ENCODE results near the gene CITED4. TPM values are rescaled to one million over a fixed set of nuclear protein-coding genes. Genes with fewer than 3 reads are reported as not detected.

Gene CITED4
- total and polyA plus RNA-seq, 9 of the 15 experiments (the other 6 are each of a cell fraction or from before 2014, with no cell fraction given), result 0.11 to 1.2 (median 0.17) TPM; not detected in 2

DNA sequence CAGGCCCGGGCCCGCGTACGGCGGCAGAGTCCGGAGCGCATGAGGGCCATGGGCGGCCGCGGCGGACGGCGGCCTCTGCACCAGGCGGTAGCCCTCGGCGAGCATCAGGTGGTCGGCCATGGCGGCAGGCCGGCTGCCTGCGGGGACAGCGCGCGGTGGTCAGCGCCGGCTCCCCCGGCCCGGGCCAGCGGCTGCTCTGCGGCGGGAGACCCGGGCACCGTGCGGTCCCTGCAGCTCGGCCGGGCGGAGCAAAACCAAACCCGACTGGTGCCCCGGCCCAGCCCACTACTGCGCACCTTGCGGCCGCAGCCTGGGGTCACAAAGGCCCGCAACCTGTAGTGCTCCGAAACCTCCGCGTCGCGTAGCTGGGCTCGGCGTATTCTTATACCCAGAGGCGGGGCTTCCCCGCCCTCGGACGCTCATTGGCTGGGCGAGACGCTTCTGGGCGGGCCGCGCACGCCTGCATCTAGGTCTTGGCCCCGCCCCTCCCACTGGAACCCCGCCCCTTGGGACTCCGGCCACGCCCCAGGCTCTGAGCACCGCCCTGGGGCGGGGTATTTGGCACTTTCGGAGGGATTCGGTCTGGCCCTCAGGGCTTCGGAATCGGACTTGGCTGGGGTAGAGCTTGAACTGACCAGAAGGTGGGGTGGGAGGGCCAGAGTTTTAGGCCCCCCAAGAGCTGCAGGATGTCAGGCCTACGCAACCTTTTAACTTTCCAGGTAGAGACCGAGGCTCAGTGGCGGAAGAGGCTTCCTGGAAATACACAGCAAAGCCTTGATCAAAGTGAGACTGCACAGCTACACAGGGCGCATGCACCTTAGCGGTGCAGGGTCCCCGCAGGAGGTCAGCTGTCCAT, at the start of gene CITED4 (continued):
- TF ChIP-seq SMC3 (conservative IDR thresholded peaks at IDR 0.05; ENCODE audit: insufficient read depth, low read depth, low read length) (peak; percentile 80), MTA3 (IDR thresholded peaks at IDR 0.05; ENCODE audit: borderline replicate concordance) (peak; percentile 96), ZNF384 (IDR thresholded peaks at IDR 0.05; ENCODE audit: low read depth, low read length) (peak; percentile 32; the same call in 1 of the 2 replicates), CREM (IDR thresholded peaks at IDR 0.05; ENCODE audit: low read depth) (peak; percentile 47; the same call in 1 of the 2 replicates), EP300 (IDR thresholded peaks at IDR 0.05; ENCODE audit: low read length) (peak; percentile 35; the same call in 1 of the 2 replicates), NBN (IDR thresholded peaks at IDR 0.05; ENCODE audit: low read depth) (peak; percentile 78), ZNF57 (CRISPR knock-in tag; IDR thresholded peaks at IDR 0.05) (no peak)
- TF ChIP-seq, protein P1, sequence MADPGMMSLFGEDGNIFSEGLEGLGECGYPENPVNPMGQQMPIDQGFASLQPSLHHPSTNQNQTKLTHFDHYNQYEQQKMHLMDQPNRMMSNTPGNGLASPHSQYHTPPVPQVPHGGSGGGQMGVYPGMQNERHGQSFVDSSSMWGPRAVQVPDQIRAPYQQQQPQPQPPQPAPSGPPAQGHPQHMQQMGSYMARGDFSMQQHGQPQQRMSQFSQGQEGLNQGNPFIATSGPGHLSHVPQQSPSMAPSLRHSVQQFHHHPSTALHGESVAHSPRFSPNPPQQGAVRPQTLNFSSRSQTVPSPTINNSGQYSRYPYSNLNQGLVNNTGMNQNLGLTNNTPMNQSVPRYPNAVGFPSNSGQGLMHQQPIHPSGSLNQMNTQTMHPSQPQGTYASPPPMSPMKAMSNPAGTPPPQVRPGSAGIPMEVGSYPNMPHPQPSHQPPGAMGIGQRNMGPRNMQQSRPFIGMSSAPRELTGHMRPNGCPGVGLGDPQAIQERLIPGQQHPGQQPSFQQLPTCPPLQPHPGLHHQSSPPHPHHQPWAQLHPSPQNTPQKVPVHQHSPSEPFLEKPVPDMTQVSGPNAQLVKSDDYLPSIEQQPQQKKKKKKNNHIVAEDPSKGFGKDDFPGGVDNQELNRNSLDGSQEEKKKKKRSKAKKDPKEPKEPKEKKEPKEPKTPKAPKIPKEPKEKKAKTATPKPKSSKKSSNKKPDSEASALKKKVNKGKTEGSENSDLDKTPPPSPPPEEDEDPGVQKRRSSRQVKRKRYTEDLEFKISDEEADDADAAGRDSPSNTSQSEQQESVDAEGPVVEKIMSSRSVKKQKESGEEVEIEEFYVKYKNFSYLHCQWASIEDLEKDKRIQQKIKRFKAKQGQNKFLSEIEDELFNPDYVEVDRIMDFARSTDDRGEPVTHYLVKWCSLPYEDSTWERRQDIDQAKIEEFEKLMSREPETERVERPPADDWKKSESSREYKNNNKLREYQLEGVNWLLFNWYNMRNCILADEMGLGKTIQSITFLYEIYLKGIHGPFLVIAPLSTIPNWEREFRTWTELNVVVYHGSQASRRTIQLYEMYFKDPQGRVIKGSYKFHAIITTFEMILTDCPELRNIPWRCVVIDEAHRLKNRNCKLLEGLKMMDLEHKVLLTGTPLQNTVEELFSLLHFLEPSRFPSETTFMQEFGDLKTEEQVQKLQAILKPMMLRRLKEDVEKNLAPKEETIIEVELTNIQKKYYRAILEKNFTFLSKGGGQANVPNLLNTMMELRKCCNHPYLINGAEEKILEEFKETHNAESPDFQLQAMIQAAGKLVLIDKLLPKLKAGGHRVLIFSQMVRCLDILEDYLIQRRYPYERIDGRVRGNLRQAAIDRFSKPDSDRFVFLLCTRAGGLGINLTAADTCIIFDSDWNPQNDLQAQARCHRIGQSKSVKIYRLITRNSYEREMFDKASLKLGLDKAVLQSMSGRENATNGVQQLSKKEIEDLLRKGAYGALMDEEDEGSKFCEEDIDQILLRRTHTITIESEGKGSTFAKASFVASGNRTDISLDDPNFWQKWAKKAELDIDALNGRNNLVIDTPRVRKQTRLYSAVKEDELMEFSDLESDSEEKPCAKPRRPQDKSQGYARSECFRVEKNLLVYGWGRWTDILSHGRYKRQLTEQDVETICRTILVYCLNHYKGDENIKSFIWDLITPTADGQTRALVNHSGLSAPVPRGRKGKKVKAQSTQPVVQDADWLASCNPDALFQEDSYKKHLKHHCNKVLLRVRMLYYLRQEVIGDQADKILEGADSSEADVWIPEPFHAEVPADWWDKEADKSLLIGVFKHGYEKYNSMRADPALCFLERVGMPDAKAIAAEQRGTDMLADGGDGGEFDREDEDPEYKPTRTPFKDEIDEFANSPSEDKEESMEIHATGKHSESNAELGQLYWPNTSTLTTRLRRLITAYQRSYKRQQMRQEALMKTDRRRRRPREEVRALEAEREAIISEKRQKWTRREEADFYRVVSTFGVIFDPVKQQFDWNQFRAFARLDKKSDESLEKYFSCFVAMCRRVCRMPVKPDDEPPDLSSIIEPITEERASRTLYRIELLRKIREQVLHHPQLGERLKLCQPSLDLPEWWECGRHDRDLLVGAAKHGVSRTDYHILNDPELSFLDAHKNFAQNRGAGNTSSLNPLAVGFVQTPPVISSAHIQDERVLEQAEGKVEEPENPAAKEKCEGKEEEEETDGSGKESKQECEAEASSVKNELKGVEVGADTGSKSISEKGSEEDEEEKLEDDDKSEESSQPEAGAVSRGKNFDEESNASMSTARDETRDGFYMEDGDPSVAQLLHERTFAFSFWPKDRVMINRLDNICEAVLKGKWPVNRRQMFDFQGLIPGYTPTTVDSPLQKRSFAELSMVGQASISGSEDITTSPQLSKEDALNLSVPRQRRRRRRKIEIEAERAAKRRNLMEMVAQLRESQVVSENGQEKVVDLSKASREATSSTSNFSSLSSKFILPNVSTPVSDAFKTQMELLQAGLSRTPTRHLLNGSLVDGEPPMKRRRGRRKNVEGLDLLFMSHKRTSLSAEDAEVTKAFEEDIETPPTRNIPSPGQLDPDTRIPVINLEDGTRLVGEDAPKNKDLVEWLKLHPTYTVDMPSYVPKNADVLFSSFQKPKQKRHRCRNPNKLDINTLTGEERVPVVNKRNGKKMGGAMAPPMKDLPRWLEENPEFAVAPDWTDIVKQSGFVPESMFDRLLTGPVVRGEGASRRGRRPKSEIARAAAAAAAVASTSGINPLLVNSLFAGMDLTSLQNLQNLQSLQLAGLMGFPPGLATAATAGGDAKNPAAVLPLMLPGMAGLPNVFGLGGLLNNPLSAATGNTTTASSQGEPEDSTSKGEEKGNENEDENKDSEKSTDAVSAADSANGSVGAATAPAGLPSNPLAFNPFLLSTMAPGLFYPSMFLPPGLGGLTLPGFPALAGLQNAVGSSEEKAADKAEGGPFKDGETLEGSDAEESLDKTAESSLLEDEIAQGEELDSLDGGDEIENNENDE (IDR thresholded peaks at IDR 0.05; ENCODE audit: low read depth, low read length), result no peak
- TF ChIP-seq, protein P2, sequence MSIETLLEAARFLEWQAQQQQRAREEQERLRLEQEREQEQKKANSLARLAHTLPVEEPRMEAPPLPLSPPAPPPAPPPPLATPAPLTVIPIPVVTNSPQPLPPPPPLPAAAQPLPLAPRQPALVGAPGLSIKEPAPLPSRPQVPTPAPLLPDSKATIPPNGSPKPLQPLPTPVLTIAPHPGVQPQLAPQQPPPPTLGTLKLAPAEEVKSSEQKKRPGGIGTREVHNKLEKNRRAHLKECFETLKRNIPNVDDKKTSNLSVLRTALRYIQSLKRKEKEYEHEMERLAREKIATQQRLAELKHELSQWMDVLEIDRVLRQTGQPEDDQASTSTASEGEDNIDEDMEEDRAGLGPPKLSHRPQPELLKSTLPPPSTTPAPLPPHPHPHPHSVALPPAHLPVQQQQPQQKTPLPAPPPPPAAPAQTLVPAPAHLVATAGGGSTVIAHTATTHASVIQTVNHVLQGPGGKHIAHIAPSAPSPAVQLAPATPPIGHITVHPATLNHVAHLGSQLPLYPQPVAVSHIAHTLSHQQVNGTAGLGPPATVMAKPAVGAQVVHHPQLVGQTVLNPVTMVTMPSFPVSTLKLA (conservative IDR thresholded peaks at IDR 0.05), result 0 out of 4 replicates have a peak, but pooled peaks have one; percentile 33 to 45
- TF ChIP-seq, protein P3, sequence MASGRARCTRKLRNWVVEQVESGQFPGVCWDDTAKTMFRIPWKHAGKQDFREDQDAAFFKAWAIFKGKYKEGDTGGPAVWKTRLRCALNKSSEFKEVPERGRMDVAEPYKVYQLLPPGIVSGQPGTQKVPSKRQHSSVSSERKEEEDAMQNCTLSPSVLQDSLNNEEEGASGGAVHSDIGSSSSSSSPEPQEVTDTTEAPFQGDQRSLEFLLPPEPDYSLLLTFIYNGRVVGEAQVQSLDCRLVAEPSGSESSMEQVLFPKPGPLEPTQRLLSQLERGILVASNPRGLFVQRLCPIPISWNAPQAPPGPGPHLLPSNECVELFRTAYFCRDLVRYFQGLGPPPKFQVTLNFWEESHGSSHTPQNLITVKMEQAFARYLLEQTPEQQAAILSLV (tag; IDR thresholded peaks at IDR 0.05), result no peak
- TF ChIP-seq, protein P4, sequence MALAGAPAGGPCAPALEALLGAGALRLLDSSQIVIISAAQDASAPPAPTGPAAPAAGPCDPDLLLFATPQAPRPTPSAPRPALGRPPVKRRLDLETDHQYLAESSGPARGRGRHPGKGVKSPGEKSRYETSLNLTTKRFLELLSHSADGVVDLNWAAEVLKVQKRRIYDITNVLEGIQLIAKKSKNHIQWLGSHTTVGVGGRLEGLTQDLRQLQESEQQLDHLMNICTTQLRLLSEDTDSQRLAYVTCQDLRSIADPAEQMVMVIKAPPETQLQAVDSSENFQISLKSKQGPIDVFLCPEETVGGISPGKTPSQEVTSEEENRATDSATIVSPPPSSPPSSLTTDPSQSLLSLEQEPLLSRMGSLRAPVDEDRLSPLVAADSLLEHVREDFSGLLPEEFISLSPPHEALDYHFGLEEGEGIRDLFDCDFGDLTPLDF (CRISPR knock-in tag; IDR thresholded peaks at IDR 0.05), result peak; percentile 48; the same call in 1 of the 2 replicates

All from K562 (cell line).